A172 (cell line): Measurements from ENCODE around the gene TJP1. TPM values are rescaled to one million over a fixed set of nuclear protein-coding genes. Genes with fewer than 3 reads are reported as not detected.
A peak's percentile ranks its signal among the peaks of the same experiment; 100 is the strongest.
"Not testable (repeated sequence)": the region's sequence is repeated elsewhere in the genome, so short reads cannot be mapped to it uniquely, and the experiment has no call there.

Experiments used
- DNase-seq: peaks from one replicate; pipeline ENCODE4 v3.0.0-alpha.2; 2015; ENCODE audit warnings: low spot score
- total RNA-seq: library from RNA; depleted of rRNA; stranded (reverse); fragments of >200 nt; shearing (Covaris generic); gene quantifications from 2 replicates; pipeline ENCODE4 v1.2.3, GENCODE V29; 2014

Gene TJP1
- total RNA-seq, 1 experiment from 2014 or later = 41.7 TPM

DNA sequence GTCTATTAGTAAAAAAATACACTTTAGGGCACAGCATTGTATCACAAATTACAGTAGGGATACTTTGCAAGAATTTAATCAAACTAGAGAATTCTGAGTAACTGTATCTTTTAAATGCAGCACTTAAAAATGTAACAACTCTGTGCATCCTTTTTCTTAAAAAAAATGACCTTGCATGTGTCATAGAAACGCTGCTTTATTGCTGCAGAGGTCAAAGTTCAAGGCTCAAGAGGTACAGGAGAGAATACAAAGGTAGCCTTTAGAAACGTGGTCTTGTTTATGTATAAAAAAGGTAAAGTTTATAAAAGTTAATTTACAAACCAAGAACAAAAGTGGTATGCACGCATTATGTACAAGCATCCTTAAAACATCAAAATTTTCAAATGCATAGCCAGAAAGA is 122.0 kb downstream of the TJP1 start:
- DNase-seq = no peak

DNA sequence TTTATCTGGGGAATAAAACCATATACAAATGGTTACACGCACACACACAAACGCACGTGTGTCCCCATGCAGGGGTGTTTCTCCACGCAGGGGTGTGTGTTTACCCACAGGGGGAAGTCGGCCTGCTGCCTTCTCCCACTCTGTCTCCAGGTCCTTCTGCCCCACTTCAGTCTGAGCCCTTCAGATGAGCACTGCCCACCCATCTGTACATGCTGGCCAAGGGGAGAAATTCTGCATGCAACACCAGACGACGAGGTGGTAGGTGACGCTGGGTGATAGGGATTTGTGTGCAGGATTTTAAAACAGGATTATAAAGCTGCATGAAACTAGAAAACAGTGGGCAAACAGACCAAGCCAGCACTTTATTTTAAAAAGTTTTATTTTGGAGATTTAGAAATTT is 122.5 kb downstream of the TJP1 start:
- DNase-seq = no peak

DNA sequence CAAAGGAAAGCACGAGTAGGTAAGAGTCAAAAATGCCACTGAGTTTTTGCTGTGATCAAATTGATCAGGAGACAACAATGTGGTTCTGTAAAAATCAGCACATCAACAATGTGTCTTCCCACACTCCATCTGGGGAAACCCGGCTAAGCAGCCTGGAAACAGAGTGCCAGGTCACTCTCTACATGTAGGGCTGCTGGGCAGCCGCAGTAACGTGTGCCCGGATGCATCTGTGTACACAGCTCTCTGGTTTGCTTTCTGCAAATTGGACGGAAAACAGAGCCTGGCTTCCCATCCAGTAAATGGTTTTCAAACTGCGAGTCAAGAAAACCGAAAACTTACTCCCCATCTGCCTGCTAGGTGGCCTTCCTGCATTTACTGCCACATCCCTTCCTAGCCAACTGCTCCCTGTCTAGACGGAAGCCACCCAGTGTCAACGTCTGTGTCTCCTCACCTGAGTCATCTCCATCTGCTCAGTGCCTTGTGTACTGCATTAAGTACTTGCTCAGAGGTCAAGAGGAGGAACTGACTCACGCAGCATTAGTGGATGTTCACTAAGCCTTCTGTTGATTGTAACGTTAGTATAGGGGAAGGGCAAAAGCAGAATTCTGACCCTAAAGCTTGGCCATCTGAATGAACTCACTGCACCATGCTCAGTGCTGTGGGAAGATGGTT is 124.1 kb downstream of the TJP1 start:
- DNase-seq = peak; percentile 82

DNA sequence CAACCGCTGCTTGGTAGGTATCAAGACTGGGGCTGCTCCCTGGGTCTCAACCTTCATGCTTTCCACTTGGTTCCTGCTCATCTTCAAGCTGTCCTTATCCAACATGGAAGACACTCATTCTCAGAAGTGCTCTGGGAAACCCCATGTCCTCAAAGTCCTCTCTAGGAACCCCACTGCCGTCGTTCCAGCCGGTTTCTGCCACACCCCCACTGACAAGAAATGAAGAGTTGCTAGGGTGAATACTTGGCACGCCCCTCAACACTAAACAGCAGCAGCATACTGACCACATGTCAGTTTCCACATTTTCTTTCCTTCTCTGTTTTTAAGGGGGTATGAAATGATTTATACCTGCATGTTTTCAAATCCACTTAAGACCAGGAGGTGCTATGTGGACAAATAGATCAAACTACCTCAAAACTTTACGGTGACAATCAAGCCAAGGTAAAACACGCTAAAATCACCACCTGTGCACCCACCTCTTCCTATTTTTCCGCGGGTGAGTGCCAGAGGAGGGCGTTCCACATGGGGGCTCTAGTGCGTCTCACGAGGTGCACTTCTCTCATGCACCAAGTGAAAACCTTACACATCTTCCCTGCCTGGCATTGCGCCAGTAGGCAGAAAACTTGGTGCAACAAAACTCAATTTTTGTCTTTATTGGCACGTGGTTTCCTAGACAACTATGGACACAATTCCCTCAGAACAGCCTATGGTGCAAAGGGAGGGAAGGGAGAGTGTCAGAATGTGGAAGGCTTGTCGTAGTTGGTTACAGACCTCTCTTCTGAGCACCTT is 125.1 kb downstream of the TJP1 start:
- DNase-seq = no peak

DNA sequence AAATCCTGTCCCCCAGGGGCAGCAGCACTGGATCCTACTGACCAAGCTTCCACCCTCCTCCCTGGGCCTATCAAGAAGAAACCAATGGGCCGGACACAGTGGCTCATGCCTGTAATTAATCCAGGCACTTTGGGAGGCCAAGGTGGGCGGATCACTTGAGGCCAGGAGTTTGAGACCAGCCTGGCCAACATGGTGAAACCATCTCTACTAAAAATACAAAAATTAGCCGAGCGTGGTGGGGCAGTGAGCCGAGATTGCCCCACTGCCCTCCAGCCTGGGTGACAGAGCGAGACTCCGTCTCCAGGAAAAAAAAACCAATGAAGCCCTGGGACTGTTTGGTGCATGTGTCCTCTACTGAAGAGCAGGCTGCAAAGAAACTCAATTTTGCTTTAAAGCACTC is 125.8 kb downstream of the TJP1 start:
- DNase-seq = not testable (repeated sequence)

DNA sequence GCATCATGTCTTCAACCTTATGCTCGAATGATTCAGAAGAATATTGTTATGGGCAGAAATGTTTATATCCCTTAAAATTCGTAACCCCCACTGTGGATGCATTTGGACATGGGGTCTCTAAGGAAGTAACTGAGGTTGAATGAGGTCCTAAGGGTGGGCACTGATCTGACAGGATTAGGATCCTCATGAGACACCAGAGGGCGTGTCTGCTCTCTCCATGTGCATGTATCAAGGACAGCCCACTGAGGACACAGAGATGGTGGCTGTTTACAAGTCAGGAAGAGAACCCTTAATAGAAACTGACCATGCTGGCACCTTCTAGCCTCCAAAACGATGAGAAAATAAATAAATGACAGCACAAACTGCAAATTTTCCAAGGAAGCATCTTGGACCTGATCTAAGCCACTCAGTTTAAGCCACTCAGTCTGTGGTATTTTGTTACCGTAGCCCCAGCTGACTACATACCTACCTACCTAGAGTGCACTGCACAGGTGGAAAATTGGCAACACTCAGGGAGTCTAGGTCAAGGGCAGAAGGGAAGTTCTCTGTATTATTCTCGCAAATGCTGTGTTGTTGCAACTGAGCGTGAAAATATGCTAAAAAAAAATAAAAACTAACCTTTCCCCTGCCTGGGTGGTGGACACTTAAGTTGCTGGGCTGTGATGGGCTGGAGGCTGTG is 126.6 kb downstream of the TJP1 start:
- DNase-seq = no peak

DNA sequence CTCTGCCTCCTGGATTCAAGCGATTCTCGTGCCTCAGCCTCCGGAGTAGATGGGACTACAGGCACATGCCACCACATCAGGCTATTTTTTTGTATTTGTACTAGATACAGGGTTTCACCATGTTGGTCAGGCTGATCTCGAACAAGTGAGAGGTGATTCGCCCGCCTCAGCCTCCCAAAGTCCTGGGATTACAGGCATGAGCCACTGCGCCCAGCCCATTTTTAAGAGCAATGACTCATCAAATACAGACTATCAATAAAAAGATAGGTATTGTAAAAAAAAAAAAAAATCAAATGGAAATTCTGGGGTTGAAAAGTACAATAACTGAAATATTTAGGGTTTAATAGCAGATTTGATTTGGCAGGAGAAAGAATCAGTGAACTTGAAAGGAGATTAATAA is 129.0 kb downstream of the TJP1 start:
- DNase-seq = no peak

DNA sequence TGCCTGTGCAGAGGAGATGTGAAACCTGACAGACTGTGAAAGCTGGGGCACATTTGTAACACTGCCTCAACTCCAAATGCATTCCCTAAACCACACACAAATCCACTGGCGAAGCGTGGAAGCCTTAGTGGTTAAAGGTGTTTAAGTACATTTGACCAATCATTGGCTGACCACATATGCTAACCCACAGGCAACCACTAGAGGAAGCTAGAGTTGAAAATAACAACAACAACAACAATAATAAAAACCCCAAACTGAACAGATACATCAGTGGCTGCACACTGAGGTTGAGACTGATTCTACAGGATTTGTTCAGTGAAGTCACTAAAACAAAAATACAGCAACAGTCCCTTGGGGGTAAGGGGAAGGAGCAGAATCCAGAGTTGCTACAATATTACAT is 129.7 kb downstream of the TJP1 start:
- no peak for DNase-seq

DNA sequence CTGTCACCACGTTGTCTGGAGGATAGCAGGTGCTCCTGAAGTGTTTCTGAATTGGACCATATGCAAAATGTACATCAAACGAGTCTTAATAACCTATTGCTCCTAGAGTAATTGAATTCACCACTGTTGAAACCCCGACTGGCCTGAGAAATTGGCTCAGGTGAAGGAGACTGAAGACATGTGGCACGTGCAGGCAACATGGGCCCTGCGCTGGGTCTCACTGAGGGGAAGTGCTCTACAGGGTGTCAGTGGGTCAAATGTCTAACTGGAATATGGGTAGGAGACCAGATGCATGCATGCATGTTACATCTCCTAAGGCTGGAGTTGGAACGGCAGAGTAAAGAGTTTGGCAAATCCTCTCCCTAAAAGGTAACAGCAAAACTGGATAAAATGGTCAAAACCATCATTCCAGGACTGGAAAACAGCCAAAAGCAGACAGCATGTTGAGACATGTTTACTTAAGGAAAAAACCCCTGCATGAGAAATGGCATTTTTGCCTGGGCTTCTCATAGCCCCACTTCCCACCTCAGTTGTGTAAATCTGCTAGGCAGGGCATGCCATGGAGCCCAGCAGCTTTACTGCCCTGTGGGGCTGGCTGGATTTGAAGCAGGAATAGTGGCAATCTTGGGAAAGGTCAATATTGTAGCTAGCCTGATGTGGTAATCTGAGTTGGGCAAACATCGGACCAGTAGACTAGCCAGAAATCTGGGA is 131.3 kb downstream of the TJP1 start:
- no peak for DNase-seq

DNA sequence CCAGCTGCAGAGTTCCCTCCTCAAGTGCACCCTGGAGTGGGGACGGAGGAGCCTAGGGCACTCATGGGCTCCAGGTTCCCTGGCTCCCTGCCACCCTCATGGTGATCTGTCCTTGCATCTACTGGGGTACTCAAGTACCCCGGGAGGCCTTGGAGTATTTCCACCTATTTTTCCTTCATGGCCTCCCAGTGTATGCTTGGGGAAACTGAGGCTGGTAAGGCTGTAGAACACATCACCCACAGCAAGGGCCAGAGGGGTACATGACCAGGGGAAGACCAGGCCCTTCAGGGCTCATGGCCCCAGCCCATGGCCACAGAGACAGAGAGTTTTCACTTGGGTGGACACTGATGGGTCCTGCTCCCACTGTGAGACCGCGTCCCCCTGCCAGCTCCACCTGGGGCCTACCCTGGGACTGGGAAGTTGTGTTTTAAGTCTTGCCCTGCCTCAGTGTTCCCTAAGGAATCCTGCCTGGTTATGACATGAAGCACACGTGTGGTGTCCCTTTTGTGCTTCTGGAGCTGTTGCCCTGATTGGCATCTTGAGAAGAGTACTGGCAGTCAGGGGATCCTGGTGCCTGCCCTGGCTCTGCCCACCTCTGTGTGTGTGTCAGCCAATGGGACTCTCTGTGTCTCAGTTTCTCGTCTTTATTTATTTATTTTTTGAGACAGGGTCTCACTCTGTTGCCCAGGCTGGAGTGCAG is 132.8 kb downstream of the TJP1 start:
- no peak for DNase-seq

DNA sequence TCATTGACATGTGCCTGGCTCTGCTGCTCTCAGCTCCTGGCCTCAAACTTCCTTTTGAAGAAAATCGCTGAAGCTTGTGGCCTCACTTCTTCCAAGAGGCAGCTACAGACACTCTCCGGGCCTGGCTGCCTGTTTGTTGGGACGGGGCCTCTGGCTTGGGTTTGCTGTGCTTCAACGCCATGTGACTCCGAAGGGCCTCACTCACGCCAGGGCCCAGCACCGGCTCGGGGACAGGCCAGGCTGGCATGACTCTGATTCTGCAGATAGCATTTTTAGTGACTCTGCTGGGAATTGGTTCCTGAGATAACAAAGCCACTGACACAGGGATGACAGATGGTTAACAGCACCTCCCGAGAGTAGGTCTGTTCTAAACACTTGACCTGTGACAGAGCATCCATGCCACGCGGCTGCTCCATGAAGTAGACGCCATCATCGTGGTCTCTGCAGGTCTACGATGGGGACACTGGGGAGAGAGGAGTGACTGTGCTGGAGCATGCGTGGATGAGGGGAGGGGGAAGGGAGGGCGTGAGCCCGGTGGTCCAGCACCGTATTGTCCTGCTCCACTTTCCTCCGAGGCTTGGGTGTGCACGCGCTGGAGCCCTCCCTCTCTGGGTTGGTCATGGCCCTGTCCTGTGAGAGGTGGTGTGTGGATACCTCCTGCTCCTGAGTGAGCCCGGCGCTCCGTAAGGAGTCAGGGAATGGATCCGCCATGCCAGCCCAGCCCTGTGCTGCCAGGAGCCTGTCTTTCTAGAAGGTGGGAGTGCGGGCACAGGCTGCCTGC is 133.6 kb downstream of the TJP1 start:
- no peak for DNase-seq

DNA sequence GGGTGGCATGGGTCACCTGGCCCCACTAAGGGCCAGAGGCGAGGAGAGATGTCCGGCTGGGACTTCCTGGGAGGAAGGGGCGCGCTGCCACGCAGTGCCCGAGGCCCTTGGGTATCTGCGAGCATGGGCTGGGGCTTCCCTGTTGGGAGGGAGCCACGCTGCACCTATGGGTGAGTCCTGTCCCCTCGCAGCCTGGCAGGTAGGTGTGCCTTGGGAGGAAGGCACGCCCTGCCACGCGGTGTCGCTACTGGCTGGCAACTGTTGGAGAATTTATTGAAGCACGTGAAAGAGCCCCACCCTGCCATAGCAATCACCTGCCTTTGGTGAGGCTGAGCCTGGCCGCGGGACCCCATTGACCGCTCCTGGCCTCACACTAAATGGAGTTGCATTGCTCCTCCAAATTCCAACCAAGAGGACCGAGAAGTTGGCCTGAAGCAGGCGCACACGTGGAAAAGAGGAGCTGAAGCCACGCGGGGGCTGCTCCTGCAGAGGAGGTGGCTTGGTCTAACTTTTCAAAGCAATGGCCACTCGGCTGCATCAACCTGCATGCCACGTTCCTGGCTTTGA is 134.2 kb downstream of the TJP1 start:
- DNase-seq = no peak

DNA sequence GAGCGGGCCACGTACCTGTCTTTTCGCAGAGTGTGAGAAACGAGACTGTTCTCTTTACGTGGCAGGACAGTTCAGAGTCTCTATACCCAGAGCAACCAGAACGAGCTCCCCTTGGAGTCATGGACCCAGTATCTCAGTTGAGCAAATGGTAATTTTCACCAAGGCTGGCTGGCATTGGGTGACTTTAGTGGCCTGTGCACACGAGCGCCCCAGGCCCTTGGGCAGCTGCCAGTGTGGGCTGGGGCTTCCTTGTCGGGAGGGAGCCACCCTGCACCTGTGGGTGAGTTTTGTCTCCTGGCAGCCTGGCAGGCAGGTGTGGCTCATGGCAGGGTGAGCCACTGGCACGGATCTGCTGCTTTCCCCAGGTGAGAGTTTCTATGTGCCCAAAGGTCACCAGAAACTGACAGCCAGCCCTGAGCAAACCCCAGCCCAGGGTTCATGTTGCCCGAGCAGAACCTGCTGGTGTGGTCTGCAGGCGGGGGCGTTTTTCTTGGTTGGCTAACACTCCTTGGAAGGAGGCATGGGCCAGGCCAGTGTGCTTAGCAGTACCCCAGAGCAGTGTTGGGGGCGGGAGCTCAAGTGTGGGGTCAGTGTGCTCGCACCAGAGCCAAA is 135.0 kb downstream of the TJP1 start:
- DNase-seq = no peak

DNA sequence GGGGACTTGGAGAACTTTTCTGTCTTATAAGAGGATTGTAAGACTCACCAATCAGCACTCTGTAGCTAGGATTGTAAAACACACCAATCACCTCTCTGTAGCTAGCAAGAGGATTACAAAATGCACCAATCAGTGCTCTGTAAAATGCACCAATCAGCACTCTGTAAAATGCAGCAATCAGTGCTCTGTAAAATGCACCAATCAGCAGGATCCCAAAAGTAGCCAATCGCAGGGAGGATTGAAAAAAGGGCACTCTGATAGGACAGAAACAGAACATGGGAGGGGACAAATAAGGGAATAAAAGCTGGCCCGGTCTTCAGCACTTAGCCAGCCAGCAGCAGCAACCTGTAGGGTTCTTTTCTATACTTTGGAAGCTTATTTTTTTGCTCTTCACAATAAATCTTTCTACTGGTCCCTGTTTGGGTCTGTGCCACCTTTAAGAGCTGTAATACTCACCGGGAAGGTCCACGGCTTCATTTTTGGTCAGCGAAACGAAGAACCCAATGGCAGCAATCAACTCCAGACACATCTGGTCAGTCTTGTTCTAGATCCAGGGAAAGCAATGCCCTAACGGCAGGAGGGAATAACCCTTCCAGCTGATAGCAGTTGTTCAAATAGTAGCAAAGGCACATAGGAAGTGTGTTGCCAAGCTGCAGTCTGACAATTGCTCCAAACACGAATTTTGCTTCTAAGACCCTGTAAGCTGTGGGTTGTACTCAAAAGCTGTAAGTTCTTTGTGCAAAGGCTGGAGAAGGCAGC is 135.6 kb downstream of the TJP1 start:
- DNase-seq = no peak

DNA sequence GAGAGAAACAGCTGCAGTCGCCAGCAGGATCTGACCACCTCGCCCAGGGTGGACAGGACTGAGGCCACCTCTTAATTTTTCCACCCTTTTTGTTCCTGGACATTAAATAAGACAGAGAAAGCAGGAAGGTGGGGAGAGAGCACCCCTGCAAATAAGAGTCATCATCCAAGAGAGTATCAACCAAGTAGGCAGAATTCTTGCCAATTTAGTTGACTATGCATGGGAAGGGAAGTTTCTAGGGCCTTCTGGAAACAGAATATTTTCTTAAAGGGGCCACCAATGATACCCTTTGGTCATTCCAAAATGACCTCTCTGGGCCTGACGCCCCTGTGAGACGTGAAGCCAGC is 136.2 kb downstream of the TJP1 start:
- DNase-seq = no peak

DNA sequence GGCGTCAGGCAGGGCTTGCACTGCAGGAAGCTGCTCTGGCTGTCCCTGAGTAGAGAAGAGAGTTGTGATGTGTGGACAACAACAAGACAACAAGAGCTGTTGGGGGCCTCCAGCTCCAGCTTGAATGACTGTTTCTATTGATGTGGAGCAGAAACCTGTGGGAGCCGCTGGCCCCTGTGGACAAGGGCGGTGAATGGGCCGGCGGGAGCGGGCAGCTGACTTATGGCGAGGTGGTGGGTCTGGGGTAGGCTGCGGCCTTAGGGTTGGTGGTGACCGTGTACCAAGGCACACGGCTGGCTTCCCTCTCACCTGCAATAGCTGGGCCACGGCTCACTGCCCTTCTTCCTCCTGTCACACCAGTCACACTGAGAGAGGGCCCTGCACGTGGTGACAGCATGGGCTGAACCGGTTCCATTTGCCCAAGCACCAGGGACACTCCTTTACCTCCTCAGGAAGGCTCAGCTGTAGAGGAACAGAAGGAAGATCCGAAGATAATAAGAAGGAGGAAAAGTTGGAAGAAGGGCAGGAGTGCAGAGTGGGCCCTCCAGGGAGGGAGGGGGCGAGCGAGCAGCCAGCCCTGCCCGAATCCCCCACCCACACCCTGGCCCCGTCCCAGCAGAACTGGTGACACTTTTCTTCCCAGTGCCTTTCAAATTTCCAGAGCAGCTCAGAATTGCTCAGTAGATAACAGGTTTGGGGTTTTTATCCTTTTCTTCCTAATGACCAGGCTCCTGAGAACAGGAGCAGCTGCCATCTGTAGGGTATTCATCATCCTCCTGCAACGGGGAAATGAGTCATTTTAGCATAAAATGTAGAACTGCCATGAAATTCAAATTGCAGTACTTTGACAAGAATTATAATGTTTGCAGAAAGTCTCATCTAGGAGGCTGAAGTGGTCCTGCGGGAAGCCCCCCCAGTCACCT is 136.9 kb downstream of the TJP1 start:
- peak; percentile 61 for DNase-seq

DNA sequence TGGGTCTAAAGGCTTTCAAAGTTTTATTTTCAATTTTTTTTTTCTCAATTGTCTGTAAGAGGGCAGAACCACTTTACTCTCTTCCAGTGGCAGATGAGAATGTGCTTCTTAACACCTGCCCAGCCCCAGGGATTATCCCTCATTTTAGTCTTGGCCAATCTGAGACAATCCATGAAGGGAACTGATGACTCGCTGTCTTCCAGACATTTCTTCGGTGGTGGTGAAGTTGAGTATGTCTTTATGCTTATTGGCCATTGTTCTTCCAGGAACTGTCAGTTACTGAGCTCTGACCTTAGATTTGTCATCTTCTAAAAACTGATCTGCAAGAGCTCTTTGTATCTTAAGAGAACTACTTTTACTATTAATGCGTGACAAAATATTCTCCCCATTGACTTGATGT is 139.5 kb downstream of the TJP1 start:
- no peak for DNase-seq

DNA sequence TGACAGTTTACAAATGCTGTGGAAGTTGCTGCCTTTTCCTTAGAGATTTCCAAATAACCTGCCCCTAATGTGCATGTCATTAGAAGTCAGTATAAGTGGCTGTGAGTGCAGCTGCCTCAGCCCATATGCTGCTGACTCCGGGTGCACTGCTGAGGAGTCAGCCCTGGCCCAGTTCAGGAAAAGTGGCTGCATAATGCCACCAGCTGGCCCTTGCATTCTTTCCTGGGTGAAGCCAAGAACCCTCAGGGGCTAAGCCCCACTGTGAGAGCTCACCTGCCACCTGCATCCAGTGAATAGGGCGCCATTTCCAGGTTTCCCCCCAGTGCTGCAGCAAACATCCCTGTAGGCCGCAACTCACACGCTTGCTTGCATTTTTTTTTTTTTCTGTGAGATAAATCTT is 139.9 kb downstream of the TJP1 start:
- DNase-seq = no peak
